Naive thymus-derived CD4-positive, alpha-beta T cell (primary cell): ENCODE results near the gene NT5C2. TPM values are rescaled to one million over a fixed set of nuclear protein-coding genes. Genes with fewer than 3 reads are reported as not detected.
"Not testable (repeated sequence)": the region's sequence is repeated elsewhere in the genome, so short reads cannot be mapped to it uniquely, and the experiment has no call there.

Experiments used
- ATAC-seq: fragments of 150-1000 bp; cut with Tn5 transposase; 2 replicates; pipeline ENCODE4 v1.10.0; 2021; ENCODE audit warnings: mild to moderate bottlenecking, moderate library complexity
- CTCF ChIA-PET: fragments of 350-600 bp; sonication (Branson Sonifier 250); formaldehyde crosslinking; loops from one replicate; lab custom pipeline; 2021; ENCODE audit warnings: antibody characterized with exemption; lab: Charles Lee
- POLR2A ChIA-PET: fragments of 350-600 bp; sonication (Branson Sonifier 250); formaldehyde crosslinking; loops from one replicate; lab custom pipeline; 2021; ENCODE audit warnings: antibody characterized with exemption, inconsistent platforms; lab: Charles Lee
- DNase-seq, 9 donors: peaks; one replicate each; pipeline versions ENCODE4 v3.0.0 to v3.0.0-alpha.2; 2020 to 2022; ENCODE audit warnings: mixed read lengths in 1 of 9
- H3K27ac ChIP-seq: one replicate; pipeline ENCODE4 v1.7.0; 2013; ENCODE audit warnings: mild to moderate bottlenecking, low read depth, low read length, moderate library complexity
- H3K27me3 ChIP-seq, 2 donors: one replicate each; pipeline ENCODE4 v1.7.0; 2013; ENCODE audit warnings: low read length in 2 of 2, mild to moderate bottlenecking in 2 of 2, moderate library complexity in 2 of 2; ENCODE audit not compliant: control insufficient read depth in 2 of 2, insufficient read depth in 2 of 2
- H3K36me3 ChIP-seq, 3 experiments: 1 replicate in 2 of 3; 2 replicates in 1 of 3; pipeline ENCODE4 v1.7.0; 2013; ENCODE audit warnings: low read length in 3 of 3, mild to moderate bottlenecking in 3 of 3, moderate library complexity in 1 of 3; ENCODE audit not compliant: insufficient read depth in 3 of 3, control insufficient read depth in 2 of 3
- H3K4me1 ChIP-seq, 2 donors: one replicate each; pipeline ENCODE4 v1.7.0; 2013; ENCODE audit warnings: low read length in 2 of 2, mild to moderate bottlenecking in 2 of 2, moderate library complexity in 1 of 2; ENCODE audit not compliant: control insufficient read depth in 2 of 2, insufficient read depth in 2 of 2
- H3K4me3 ChIP-seq: 2 replicates; pipeline ENCODE4 v1.7.0; 2013; ENCODE audit warnings: mild to moderate bottlenecking, low read length
- H3K9me3 ChIP-seq, 3 experiments: 1 replicate in 2 of 3; 2 replicates in 1 of 3; pipeline ENCODE4 v1.7.0; 2013; ENCODE audit warnings: low read length in 3 of 3; ENCODE audit not compliant: control insufficient read depth in 2 of 3
- H3K27ac Mint-ChIP-seq, 9 donors: one replicate each; pipeline ENCODE4 v1.8.0; 2020 to 2022; ENCODE audit warnings: mixed read lengths in 9 of 9, mild to moderate bottlenecking in 8 of 9, moderate library complexity in 5 of 9, inconsistent platforms in 2 of 9
- H3K27me3 Mint-ChIP-seq, 5 donors: one replicate each; pipeline ENCODE4 v1.8.0; 2021 to 2022; ENCODE audit warnings: mixed read lengths in 5 of 5, mild to moderate bottlenecking in 1 of 5
- H3K36me3 Mint-ChIP-seq, 5 donors: one replicate each; pipeline ENCODE4 v1.8.0; 2020 to 2022; ENCODE audit warnings: mixed read lengths in 5 of 5, mild to moderate bottlenecking in 3 of 5, inconsistent platforms in 1 of 5
- H3K4me1 Mint-ChIP-seq, 7 donors: one replicate each; pipeline ENCODE4 v1.8.0; 2020 to 2022; ENCODE audit warnings: mixed read lengths in 7 of 7, mild to moderate bottlenecking in 3 of 7, inconsistent platforms in 1 of 7
- H3K4me3 Mint-ChIP-seq, 10 donors: one replicate each; pipeline ENCODE4 v1.8.0; 2020 to 2022; ENCODE audit warnings: mild to moderate bottlenecking in 10 of 10, mixed read lengths in 10 of 10, moderate library complexity in 6 of 10, inconsistent platforms in 2 of 10
- H3K9me3 Mint-ChIP-seq, 11 donors: one replicate each; pipeline ENCODE4 v1.8.0; 2020 to 2022; ENCODE audit warnings: mixed read lengths in 11 of 11, mild to moderate bottlenecking in 4 of 11, inconsistent platforms in 1 of 11, moderate library complexity in 1 of 11
- intact Hi-C, 2 donors: fragments of 100-400 bp; cut with micrococcal nuclease; formaldehyde crosslinking; loops; one replicate each; pipeline ENCODE4 v1.15.1; 2023
- polyA plus RNA-seq, 2 donors: library from polyadenylated mRNA; unstranded; fragments of 300-500 nt; fragmentation: Illumina TruSeq; gene quantifications; one replicate each; pipeline ENCODE4 v1.2.3, GENCODE V29; 2021
- total RNA-seq, 6 experiments: library from RNA in 5 of 6; stranded (reverse) in 5 of 6; gene quantifications; 1 replicate in 5 of 6; 2 replicates in 1 of 6; pipeline ENCODE4 v1.2.3 and lab custom pipeline; 2021 to 2026

Gene NT5C2
- total and polyA plus RNA-seq, 7 experiments from 2014 or later, result 48.7 to 87.8 (median 68.9) TPM

GRCh38 chr10:103180491-103180890, 12.6 kb downstream of the NT5C2 start:
- Histone ChIP-seq H3K4me3 (no peak overlapping the region), H3K9me3 (no peaks in the 10 kb centered on the region), H3K4me1 (peaks cover 0 to 10% of the 10 kb centered on the region in 2 donors), H3K27ac (no peak overlapping the region), H3K27me3 (no peaks in the 10 kb centered on the region), H3K36me3 (peaks cover 0 to 15% (median 0%) of the 10 kb centered on the region in 3 experiments)
- POLR2A ChIA-PET, result no interaction called here
- ATAC-seq (no peak), DNase-seq (no peak)
- H3K4me1 Mint-ChIP-seq, result peaks cover 38 to 62% (median 48%) of the 10 kb centered on the region in 7 donors
- peaks cover 0 to 31% (median 10%) of the 10 kb centered on the region in 5 donors for H3K36me3 Mint-ChIP-seq
- peak overlapping the region in 1 of 10 donors; percentile 43 for H3K4me3 Mint-ChIP-seq
- intact Hi-C loops, result no loop called here
- H3K27me3 Mint-ChIP-seq, result no peaks in the 10 kb centered on the region
- H3K27ac Mint-ChIP-seq, result peak overlapping the region in 3 of 9 donors; percentile 17 to 75 (median 67)
- CTCF ChIA-PET, result no interaction called here
- no peaks in the 10 kb centered on the region for H3K9me3 Mint-ChIP-seq

- no peak for DNase-seq
- Histone ChIP-seq H3K36me3 (peaks cover 4 to 34% (median 7%) of the 10 kb centered on the region in 3 experiments), H3K27me3 (no peaks in the 10 kb centered on the region), H3K4me1 (peaks cover 0 to 6% of the 10 kb centered on the region in 2 donors), H3K4me3 (no peak overlapping the region), H3K27ac (no peak overlapping the region), H3K9me3 (no peaks in the 10 kb centered on the region)
- Mint-ChIP-seq H3K36me3 (peaks cover 0 to 43% (median 12%) of the 10 kb centered on the region in 5 donors), H3K4me3 (peak overlapping the region in 1 of 10 donors; percentile 28), H3K27me3 (no peaks in the 10 kb centered on the region), H3K9me3 (no peaks in the 10 kb centered on the region), H3K4me1 (peaks cover 13 to 39% (median 23%) of the 10 kb centered on the region in 7 donors), H3K27ac (peak overlapping the region in 1 of 9 donors; percentile 12)
- no peak for ATAC-seq
- ChIA-PET CTCF (no interaction called here), POLR2A (no interaction called here)
- intact Hi-C loops, result no loop called here
Measured at GRCh38 chr10:103177123-103177522, 15.9 kb downstream of the NT5C2 start.

GRCh38 chr10:103175580-103176285, 17.3 kb downstream of the NT5C2 start:
- ATAC-seq (no peak), DNase-seq (no peak)
- H3K9me3 Mint-ChIP-seq, result no peaks in the 10 kb centered on the region
- H3K4me1 Mint-ChIP-seq, result peaks cover 6 to 30% (median 12%) of the 10 kb centered on the region in 7 donors
- peak overlapping the region in 1 of 9 donors; percentile 1 for H3K27ac Mint-ChIP-seq
- no peaks in the 10 kb centered on the region for H3K27me3 ChIP-seq
- no peaks in the 10 kb centered on the region for H3K27me3 Mint-ChIP-seq
- no peak overlapping the region for H3K27ac ChIP-seq
- peaks cover 4 to 40% (median 7%) of the 10 kb centered on the region in 3 experiments for H3K36me3 ChIP-seq
- H3K9me3 ChIP-seq, result no peaks in the 10 kb centered on the region
- H3K4me1 ChIP-seq, result no peaks in the 10 kb centered on the region
- POLR2A ChIA-PET, result no interaction called here
- H3K36me3 Mint-ChIP-seq, result peaks cover 0 to 44% (median 11%) of the 10 kb centered on the region in 5 donors
- intact Hi-C loops, result no loop called here
- CTCF ChIA-PET, result interaction anchor here (0.6 kb wide), 1 partner anchor 1046 kb away, joined by 3 read pairs; no protein-coding TSS in a partner anchor
- no peak overlapping the region for H3K4me3 ChIP-seq
- no peak overlapping the region for H3K4me3 Mint-ChIP-seq

GRCh38 chr10:103174324-103174723, 18.7 kb downstream of the NT5C2 start:
- H3K27me3 Mint-ChIP-seq, H3K27ac Mint-ChIP-seq, H3K9me3 Mint-ChIP-seq, H3K4me3 ChIP-seq, DNase-seq, POLR2A ChIA-PET, H3K27ac ChIP-seq, intact Hi-C loops, H3K9me3 ChIP-seq, H3K4me3 Mint-ChIP-seq, ATAC-seq, CTCF ChIA-PET, H3K27me3 ChIP-seq, H3K4me1 ChIP-seq: not testable (repeated sequence)
- peaks cover 4 to 37% (median 7%) of the 10 kb centered on the region in 3 experiments for H3K36me3 ChIP-seq
- Mint-ChIP-seq H3K36me3 (peaks cover 0 to 36% (median 13%) of the 10 kb centered on the region in 5 donors), H3K4me1 (peaks cover 6 to 21% (median 7%) of the 10 kb centered on the region in 7 donors)

GRCh38 chr10:103171278-103171677, 21.8 kb downstream of the NT5C2 start:
- Mint-ChIP-seq H3K27me3 (no peaks in the 10 kb centered on the region), H3K9me3 (no peaks in the 10 kb centered on the region), H3K4me1 (peaks cover 0 to 10% (median 3%) of the 10 kb centered on the region in 7 donors), H3K4me3 (peak overlapping the region in 1 of 10 donors; percentile 8), H3K36me3 (peaks cover 0 to 43% (median 23%) of the 10 kb centered on the region in 5 donors), H3K27ac (peak overlapping the region in 2 of 9 donors; percentile 38 to 67)
- Histone ChIP-seq H3K4me3 (no peak overlapping the region), H3K4me1 (no peaks in the 10 kb centered on the region), H3K27me3 (no peaks in the 10 kb centered on the region), H3K9me3 (no peaks in the 10 kb centered on the region), H3K27ac (no peak overlapping the region), H3K36me3 (peaks cover 4 to 37% (median 7%) of the 10 kb centered on the region in 3 experiments)
- intact Hi-C loops, result no loop called here
- DNase-seq (no peak), ATAC-seq (no peak)
- CTCF ChIA-PET, result interaction anchor here (0.6 to 0.7 kb wide), 2 partner anchors 162 to 639 kb away, joined by 3 to 4 read pairs; no protein-coding TSS in a partner anchor
- POLR2A ChIA-PET, result no interaction called here

GRCh38 chr10:103168438-103168837, 24.6 kb downstream of the NT5C2 start:
- DNase-seq (no peak), ATAC-seq (no peak)
- ChIA-PET CTCF (no interaction called here), POLR2A (interaction anchor here (0.6 kb wide), 1 partner anchor 822 kb away, joined by 3 read pairs; no protein-coding TSS in a partner anchor)
- Mint-ChIP-seq H3K36me3 (peaks cover 4 to 45% (median 26%) of the 10 kb centered on the region in 5 donors), H3K27me3 (no peaks in the 10 kb centered on the region), H3K27ac (no peak overlapping the region), H3K4me3 (no peak overlapping the region), H3K9me3 (peaks cover 0 to 6% (median 5%) of the 10 kb centered on the region in 11 donors), H3K4me1 (peaks cover 0 to 6% (median 3%) of the 10 kb centered on the region in 7 donors)
- no peaks in the 10 kb centered on the region for H3K9me3 ChIP-seq
- no peaks in the 10 kb centered on the region for H3K27me3 ChIP-seq
- H3K4me3 ChIP-seq, result no peak overlapping the region
- intact Hi-C loops, result no loop called here
- H3K4me1 ChIP-seq, result no peaks in the 10 kb centered on the region
- peaks cover 4 to 31% (median 7%) of the 10 kb centered on the region in 3 experiments for H3K36me3 ChIP-seq
- no peak overlapping the region for H3K27ac ChIP-seq
